ENCODE data around the gene PLXNA1.

GRCh38 chr3:126945171-126945721 lies 37.7 kb upstream of the PLXNA1 start:
- TF ChIP-seq, protein P1, sequence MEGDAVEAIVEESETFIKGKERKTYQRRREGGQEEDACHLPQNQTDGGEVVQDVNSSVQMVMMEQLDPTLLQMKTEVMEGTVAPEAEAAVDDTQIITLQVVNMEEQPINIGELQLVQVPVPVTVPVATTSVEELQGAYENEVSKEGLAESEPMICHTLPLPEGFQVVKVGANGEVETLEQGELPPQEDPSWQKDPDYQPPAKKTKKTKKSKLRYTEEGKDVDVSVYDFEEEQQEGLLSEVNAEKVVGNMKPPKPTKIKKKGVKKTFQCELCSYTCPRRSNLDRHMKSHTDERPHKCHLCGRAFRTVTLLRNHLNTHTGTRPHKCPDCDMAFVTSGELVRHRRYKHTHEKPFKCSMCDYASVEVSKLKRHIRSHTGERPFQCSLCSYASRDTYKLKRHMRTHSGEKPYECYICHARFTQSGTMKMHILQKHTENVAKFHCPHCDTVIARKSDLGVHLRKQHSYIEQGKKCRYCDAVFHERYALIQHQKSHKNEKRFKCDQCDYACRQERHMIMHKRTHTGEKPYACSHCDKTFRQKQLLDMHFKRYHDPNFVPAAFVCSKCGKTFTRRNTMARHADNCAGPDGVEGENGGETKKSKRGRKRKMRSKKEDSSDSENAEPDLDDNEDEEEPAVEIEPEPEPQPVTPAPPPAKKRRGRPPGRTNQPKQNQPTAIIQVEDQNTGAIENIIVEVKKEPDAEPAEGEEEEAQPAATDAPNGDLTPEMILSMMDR (conservative IDR thresholded peaks at IDR 0.05; ENCODE audit: low read depth in 2 of 2): peak; percentile 42 to 61
- no peak for TF ChIP-seq EZH2phosphoT487 (IDR thresholded peaks at IDR 0.05; ENCODE audit: unreplicated experiment)
- TF ChIP-seq EZH2 (IDR thresholded peaks at IDR 0.05; ENCODE audit: low read depth, unreplicated experiment): no peak
- TF ChIP-seq ETS1 (IDR thresholded peaks at IDR 0.05): no peak

Data from GM23338 (cell line).